ENCODE measurements around the gene CRYM.
"Not testable (repeated sequence)": the region's sequence is repeated elsewhere in the genome, so short reads cannot be mapped to it uniquely, and the experiment has no call there.

CRYM gene

GRCh38 chr16:21276090-21276489 lies 2.0 kb downstream of the CRYM start:
- no peak for DNase-seq (ENCODE audit: low spot score)
- in situ Hi-C loops (cut with MboI; ENCODE audit: low pct_unique_long_range_greater_than_20kb, low sequenced_read_pairs, unreplicated experiment): loop anchor here (10.0 kb wide), 1 partner anchor 91 kb away; no protein-coding TSS in a partner anchor
- TF ChIP-seq CTCF (IDR thresholded peaks at IDR 0.05; ENCODE audit: extremely low read depth, insufficient read depth, missing control alignments): no peak

GRCh38 chr16:21275529-21275928 lies 2.6 kb downstream of the CRYM start:
- in situ Hi-C loops (cut with MboI; ENCODE audit: low pct_unique_long_range_greater_than_20kb, low sequenced_read_pairs, unreplicated experiment): loop anchor here (10.0 kb wide), 1 partner anchor 91 kb away; no protein-coding TSS in a partner anchor
- TF ChIP-seq CTCF (IDR thresholded peaks at IDR 0.05; ENCODE audit: extremely low read depth, insufficient read depth, missing control alignments): no peak

GRCh38 chr16:21274172-21274726 lies 3.8 kb downstream of the CRYM start:
- in situ Hi-C loops (cut with MboI; ENCODE audit: low pct_unique_long_range_greater_than_20kb, low sequenced_read_pairs, unreplicated experiment): loop anchor here (10.0 kb wide), 1 partner anchor 89 kb away; no protein-coding TSS in a partner anchor
- DNase-seq (ENCODE audit: low spot score): no peak
- no peak for TF ChIP-seq CTCF (IDR thresholded peaks at IDR 0.05; ENCODE audit: extremely low read depth, insufficient read depth, missing control alignments)

More at GRCh38 chr16:21275529-21275928, 2.6 kb downstream of the CRYM start:
- DNase-seq (ENCODE audit: low spot score): no peak

- not testable (repeated sequence) for DNase-seq (ENCODE audit: low spot score)
- in situ Hi-C loops (cut with MboI; ENCODE audit: low pct_unique_long_range_greater_than_20kb, low sequenced_read_pairs, unreplicated experiment): loop anchor here (10.0 kb wide), 1 partner anchor 88 kb away; no protein-coding TSS in a partner anchor
Measured at GRCh38 chr16:21272763-21273162, 5.3 kb downstream of the CRYM start.

- TF ChIP-seq CTCF (IDR thresholded peaks at IDR 0.05; ENCODE audit: extremely low read depth, insufficient read depth, missing control alignments): no peak
- in situ Hi-C loops (cut with MboI; ENCODE audit: low pct_unique_long_range_greater_than_20kb, low sequenced_read_pairs, unreplicated experiment): loop anchor here (10.0 kb wide), 1 partner anchor 87 kb away; no protein-coding TSS in a partner anchor
- no peak for DNase-seq (ENCODE audit: low spot score)
Measured at GRCh38 chr16:21272253-21272652, 5.8 kb downstream of the CRYM start.

- DNase-seq (ENCODE audit: low spot score): no peak
- in situ Hi-C loops (cut with MboI; ENCODE audit: low pct_unique_long_range_greater_than_20kb, low sequenced_read_pairs, unreplicated experiment): no loop called here
- TF ChIP-seq CTCF (IDR thresholded peaks at IDR 0.05; ENCODE audit: extremely low read depth, insufficient read depth, missing control alignments): no peak
Measured at GRCh38 chr16:21268236-21268635, 9.9 kb downstream of the CRYM start.

- no peak for DNase-seq (ENCODE audit: low spot score)
- in situ Hi-C loops (cut with MboI; ENCODE audit: low pct_unique_long_range_greater_than_20kb, low sequenced_read_pairs, unreplicated experiment): no loop called here
- no peak for TF ChIP-seq CTCF (IDR thresholded peaks at IDR 0.05; ENCODE audit: extremely low read depth, insufficient read depth, missing control alignments)
Measured at GRCh38 chr16:21267298-21267697, 10.8 kb downstream of the CRYM start.

Measured in GM13977 (cell line).